ENCODE results near the gene KHNYN.
"Not testable (repeated sequence)": the region's sequence is repeated elsewhere in the genome, so short reads cannot be mapped to it uniquely, and the experiment has no call there.

KHNYN gene

DNA sequence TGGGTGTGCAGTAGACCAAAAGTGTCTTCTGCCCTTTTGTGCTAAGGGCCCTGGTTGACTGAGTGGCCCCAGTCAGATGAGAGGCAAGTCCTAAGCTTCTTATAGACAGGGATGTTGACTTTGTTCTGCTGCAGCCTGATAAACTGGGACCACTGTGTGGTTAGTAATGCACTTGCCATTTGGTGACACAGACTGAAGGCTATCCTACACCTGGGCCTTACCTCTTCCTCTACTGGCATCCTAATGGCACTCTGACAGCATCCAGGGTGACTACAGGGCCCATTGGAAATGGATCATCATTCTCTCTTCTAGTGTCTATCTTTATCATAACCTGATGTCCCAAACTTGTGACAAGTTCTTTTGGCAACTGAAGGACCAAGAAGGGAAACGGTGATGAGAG is 9.5 kb downstream of the KHNYN start:
- DNase-seq: no peak

DNA sequence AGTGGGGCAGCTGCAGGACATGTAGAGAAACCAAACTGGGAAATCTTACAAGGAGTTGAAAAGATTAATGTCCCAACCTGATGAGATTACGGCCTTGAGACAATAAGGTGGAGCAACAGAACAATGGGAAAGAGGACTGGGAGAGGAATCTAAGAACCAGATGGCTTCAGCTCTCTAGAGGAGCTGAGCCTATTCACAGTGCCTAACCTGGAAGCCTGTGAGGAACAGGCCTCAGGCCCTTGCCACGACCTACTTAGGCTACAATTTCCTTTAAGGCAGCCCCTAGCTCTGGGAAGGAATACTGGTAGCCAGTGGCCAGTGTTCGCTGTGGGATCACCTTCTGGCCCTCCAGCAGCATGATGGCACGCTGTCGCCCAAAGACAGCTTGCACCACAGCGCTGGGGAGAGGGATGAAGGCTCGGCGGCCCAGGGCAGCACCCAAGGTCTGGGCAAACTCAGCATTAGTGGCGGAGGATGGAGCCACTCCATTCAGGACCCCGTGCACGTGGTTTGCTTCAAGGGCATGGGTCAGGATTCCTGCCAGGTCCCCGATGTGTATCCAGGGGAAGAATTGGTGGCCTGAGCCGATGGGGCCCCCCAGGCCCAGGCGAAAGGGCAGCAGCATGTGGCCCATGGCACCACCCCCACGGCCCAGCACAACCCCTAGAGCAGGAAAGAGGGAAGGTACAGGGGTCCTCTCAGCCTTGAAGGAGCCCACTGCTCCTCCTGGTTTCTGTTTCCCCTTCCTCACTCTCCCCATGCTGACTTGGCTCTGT is 10.3 kb downstream of the KHNYN start:
- no peak for DNase-seq

DNA sequence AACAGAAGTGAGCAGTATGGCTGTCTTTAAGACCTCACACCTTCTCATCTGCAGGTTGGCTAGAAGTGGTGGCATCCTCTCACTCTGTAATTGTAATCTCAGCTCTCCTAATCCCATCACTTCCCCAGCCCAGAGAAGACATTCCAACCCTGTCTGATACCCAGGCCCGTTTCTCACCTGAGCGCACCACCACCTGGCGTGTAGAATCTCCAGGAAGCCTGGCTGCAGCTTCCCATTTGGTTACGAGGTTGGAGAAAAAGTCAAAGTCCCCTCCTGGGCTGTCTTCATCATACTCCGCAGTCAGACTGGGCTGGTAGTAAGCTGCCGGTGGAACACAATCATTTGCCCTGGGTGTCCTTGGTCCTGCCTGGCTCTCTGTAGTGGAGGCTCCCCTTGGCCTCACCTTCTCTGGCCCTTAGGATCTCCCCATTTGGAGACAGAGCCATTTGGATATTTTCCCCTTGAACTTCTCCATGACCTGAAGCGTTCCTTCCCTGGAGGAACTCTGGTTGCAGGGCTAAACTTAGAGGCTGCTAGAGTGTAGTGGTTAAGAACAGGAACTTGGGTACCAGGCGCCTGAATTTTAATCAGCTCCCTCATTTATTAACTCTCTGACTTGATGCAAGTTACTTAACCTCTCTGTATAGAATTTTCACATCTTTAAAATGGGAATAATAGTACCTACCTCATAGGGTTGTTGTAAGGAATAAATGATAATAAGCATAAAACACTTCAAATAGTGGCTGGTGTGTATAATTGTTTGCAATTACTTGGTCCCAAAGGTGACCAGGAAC is 11.0 kb downstream of the KHNYN start:
- DNase-seq: no peak

DNA sequence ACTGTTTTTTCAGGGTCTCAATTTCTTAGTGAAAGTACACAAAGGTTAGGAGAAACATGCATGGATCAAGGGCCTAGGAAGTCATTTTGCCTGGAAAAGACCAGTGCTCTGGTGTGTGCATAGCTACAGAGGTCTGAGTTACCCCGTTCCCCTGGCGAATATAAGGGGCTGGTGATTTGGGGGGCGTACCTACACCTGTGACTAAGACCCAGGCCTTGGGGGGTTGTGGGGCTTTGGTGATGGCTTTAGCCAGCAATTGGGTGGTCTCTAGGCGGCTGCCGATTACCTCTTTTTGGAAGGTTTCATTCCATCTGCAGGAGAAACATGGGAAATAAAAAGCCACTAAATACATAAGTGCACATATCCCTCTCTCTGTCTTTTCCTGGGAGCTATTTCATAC is 11.7 kb downstream of the KHNYN start:
- no peak for DNase-seq

DNA sequence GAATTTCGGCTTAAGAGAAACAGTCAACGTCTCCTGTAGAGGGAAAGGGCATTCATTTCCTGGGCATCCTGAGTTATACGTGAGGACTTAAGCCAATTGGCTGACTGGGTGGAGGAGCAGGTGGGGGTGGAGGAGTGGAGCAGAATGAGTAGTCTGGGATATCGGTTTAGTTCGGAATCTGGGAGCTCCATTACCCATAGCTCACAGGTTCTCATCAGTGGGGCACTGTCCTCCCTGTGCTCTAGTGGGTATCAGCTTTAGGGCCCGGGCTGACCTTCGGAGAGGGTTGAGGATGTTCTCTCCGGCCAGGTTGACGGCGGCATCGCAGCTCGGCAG is 12.1 kb downstream of the KHNYN start:
- DNase-seq: peak; percentile 77

DNA sequence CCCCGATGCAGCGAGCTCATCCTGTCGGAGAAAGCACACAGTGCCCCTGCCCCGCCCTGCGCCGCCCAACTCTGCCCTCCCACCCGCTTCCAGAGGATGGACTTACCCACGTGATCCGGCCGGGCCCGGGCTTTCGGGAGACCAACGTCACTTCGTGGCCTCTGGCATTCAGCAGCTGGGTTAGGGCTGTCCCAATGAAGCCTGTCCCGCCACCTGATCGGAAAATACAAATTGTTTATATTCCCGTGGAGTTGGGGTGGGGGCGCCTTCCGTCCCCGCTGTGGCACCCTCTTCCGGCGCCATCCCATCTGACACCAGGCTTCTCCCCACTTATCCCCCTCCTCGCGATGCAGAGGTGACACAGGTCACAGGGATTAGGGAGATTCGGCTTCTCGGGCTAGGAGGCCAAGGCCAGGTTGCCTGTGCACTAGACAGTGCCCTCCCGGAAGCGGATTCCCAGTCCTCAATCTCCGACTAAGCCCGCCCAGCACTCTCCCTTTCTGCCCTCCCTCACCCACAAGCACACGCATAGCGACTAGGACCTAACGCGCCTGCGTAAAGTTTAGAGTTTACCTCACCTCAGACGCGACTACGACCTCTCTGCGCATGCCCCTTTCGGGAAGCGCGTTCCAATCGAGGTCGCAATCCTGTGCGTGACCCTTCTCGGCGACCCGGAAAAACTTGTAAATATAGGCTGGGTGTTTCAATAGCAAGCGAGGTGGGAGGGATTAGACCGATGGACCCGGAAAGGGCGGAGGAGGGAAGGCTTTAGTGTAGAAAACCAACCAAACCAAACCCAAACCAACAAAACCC is 12.7 kb downstream of the KHNYN start, which contains the start of gene SDR39U1:
TSS of gene SDR39U1 (minus strand) at position 537 of the 813 bp plus-strand sequence. CDS start at position 530, 7 bp downstream.
- peak; percentile 99 for DNase-seq

DNA sequence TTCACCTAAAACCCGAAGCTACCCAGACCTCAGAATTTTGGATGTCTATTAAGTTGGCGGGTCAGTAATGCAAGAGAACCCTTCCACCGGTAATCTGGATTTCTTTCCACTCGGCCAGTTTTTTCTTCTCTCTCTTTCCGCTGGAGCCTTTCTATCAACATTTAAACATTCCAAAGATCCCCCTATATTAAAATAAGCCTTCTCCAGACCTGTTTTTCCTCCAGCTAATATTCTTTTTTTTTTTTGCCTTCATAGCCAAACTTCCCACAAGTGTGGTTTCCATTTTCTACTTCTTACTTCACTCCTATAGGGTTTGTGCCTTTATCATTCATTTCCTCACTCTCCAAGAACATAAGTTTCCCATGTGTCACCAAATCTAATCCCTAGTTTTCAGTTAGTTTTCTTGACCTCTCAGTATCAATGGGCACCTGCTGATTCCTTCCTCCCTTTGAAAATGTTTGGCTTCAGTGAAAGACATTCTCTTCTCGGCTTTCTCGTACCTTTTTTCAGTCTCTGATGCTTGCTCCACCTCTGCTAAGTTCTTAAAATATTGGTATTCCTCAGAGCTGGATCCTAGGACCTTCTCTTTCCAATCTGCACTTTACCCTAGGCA is 13.4 kb downstream of the KHNYN start:
- peak; percentile 16 for DNase-seq

DNA sequence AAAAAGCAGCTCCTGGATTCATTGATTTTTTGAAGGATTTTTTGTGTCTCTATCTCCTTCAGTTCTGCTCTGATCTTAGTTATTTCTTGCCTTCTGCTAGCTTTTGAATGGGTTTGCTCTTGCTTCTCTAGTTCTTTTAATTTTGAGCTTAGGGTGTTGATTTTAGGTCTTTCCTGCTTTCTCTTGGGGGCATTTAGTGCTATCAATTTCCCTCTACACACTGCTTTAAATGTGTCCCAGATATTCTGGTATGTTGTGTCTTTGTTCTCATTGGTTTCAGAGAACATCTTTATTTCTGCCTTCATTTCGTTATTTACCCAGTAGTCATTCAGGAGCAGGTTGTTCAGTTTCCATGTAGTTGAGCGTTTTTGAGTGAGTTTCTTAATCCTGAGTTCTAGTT is 21.1 kb downstream of the KHNYN start:
- not testable (repeated sequence) for DNase-seq

DNA sequence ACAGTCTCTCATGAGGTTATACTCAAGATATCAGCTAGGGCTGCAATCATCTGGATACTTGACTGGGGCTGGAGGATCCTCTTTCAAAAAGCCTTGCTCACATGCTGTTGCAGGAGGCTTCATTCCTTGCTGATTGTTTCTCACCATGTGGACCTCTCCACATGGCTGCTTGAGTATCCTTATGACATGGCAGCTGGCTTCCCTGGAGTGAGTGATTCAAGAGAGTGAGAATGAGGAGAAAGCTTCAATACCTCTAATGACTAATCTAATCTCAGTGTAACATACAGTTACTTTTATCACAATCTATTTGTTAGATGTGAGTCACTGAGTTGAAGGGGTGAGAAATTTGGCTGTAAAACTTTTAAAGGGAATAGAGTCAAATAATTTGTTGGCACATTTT is 27.2 kb downstream of the KHNYN start:
- DNase-seq: no peak

DNA sequence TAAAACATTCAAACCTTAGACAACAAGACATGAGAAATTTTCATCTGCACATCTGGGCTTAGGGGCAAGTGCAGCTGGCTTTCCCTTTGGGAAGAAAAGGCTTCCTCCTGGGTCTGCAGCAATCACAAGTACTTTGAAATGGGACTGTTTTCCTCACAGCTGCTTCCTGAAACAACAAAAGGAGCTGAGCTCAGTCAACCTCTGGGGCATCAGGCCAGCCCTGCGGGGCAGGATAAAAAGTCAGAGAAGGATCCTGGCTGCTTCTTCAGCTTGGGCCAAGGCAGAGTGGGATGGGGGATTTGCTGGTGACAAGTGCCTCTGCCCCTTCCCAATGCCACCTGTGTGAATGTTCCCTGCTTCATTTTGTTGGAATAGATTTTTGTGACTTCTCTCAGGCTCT is 29.0 kb downstream of the KHNYN start:
- no peak for DNase-seq

DNA sequence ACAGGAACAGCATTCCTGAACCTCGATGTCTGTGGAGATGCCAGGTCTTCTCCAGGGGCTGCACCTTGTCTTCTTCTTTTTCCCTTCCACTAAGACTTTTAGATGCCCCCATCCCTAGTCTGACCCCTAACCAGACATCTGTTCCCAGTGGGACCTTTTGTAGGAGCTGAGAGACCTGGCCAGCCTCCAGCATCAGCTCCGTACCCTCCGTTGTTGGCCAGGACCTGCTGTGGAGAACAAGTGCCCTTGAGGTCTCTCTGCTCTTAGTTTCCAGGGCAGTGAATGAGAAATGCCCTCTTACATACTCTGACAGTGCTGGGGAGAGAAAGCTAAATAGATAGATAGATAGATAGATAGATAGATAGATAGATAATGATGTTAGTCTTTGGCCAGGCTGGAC is 29.6 kb downstream of the KHNYN start:
- no peak for DNase-seq

DNA sequence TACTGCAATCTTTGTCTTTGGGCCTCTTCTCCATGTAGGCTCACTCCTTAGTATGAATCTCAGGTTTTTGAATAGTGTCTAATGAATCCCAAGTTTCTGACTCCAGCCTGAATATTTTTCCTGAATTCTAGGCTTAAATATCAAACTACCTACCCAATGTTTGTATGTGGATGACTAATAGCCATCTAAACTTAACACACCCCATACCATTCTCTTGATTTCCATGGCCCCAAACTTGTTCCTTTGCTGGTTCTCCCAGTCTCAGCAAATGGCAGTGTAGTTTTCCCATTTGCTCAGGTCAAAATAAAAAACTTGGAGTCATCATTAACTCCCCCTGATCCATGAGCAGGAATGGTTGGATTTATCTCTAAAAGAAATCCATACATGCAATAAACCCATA is 31.6 kb downstream of the KHNYN start:
- no peak for DNase-seq

DNA sequence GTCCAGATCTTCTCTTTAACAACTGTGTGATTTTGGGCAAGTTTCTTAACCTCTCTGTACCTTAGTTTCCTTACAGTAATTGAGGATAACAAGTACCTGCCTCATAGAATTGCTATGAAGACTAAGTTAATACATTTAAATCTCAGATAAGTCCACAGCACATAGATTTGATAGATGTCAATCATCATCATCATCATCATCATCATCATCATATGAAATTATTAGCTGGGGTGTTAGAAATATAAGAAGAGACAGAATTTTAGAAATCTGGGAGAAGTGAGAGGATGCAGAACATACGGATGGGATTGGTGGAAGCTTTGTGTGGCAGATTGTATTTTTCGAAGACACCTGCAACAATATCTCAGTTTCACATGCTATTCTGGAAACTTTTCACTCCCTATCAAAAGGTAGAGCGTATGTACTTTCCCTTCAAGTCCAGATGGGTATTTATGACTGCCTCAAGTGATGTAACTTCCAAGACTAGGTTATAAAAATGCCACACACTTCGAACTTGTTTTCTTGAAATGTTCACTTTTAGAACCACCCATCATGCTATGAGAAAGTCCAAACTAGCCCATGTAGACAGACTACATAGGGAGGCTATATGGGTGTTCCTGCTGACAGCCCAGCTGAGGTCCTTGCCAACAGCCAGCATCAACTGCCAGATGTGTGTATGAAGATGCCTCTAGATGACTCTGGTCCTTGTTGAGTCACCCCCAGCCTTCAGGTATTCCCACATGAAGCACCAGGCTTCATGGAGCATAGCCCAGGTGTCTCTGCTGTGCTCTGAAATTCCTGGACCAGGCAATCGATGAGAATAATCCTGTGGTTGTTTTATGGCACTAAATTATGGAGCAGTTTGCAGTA is 33.5 kb downstream of the KHNYN start:
- DNase-seq: no peak

DNA sequence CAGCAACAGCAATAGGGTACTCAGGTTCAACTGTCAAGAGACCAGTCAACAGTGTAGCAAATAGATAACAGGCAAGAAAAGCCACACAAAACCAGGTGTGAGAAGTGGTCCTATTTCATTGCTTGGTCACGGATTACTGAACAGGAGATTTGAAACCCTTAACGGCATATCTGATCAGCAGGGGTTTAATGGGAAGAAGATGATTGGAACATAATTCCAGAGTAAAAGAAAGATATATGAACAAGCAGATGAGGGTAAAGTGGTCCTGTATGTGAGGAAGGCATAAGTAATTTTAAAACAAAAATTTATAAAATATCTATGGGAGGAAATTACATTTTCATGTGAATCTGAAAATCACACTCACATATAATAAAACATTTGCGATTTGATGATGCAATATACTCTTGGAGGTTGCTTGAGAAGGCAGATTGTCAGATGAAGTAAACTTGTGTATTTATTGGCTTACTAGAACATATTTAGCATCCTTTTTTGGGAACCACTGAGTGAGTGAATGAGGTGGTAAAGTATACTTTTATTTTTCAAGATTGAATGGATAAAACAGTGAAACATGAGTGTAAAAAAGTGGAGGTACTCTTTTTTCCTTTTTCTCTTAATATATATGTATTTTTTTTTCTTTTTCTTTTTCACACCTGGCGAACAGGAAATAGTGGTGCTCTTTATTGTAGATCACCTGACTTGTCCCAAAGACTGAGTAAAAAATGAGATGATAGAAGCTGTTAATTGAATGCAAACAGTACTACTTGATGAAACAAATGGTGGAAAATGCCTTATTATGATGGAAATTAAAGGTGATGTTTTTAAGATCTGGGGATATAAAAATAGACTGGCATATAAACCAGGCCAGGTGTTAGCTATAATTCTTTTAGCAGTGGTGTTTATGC is 34.4 kb downstream of the KHNYN start:
- no peak for DNase-seq

DNA sequence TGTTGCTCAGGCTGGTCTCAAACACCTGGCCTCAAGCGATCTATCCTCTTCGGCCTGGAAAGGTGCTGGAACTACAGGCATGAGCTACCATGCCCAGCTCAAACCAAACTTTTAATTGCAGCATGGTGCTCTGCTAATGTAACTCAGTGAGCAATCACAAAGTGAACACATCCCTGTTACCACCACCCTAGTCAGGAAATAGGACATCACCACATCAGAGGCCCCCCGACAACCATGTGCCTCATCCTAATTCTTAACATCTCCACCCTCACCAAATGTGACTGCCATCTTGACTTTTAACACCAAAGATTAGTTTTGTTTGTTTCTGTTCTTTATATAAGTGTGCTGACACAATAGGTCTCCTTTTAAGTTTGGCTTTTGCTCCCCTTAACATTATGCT is 35.6 kb downstream of the KHNYN start:
- DNase-seq: no peak

DNA sequence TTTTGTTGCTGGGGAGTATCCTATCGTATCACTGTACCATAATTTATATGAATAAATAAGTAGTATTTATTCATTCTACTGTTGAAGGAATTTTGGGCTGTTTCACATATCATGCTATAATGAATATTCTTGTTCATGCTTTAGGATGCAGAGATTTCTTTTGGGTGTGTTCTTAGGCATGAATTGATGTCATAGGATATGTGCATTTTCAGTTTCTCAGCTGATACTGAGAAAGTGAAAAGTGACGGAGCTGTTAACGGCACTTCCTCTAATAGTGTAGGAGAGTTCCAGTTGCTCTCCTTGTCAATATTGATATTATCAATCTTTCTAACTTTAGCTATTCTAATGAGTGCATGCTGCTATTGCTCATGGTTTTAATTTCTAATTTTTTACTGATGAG is 36.1 kb downstream of the KHNYN start:
- DNase-seq: no peak

DNA sequence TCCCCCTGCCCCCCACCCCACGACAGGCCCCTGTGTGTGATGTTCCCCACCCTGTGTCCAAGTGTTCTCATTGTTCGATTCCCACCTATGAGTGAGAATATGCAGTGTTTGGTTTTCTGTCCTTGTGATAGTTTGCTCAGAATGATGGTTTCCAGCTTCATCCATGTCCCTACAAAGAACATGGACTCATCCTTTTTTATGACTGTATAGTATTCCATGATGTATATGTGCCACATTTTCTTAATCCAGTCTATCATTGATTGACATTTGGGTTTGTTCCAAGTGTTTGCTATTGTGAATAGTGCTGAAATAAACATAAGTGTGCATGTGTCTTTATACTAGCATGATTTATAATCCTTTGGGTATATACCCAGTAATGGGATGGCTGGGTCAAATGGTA is 40.7 kb downstream of the KHNYN start:
- DNase-seq: not testable (repeated sequence)

DNA sequence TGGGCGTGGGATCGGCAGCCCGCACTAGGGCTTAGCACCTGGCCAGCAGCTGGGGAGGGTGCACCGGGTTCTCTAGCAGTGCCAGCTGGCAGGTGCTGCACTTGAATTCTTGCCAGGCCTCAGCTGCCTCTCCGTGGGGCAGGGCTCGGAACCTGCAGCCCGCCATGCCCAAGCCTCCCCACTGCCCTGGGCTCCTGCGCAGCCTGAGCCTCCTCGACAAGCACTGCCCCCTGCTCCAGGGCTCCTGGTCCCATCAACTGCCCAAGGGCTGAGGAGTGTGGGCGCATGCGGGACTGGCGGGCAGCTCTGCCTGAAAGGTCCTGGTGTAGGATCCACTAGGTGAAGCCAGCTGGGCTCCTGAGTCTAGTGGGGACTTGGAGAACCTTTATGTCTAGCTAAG is 43.5 kb downstream of the KHNYN start:
- no peak for DNase-seq

DNA sequence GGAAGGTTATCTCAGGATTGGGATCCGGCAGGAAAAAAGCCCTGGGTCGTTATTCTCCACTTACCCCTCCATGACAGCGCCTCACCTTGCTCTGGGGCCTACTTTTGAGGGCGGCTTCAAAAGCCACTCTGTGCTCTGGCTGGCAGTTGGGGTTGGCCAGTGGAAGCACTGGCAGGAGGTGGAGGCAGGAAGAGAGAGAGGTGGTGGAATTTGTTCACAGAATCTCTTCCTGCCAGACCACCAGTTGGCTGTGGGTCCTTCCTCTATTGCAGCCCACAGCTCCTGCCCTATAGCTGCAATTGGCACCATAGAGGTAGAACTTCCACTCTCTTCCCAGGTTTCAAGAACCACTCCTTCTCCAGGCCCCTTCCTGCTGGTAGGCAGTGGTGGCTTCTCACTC is 45.5 kb downstream of the KHNYN start:
- DNase-seq: no peak

DNA sequence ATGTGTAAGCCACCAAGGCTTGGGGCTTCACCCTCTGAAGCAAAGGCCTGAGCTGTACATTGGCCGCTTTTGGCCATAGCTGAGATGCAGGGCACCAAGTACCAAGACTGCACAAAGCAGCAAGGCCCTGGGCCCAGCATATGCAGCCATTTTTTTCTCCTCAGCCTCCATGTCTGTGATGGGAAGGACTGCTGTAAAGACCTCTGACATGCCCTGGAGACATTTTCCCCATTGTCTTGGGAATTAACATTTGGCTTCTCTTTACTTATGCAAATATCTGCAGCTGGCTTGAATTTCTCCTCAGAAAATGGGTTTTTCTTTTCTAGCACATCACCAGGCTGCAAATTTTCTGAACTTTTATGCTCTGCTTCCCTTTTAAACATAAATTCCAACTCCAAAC is 50.2 kb downstream of the KHNYN start:
- DNase-seq: not testable (repeated sequence)

Data from DMS53 (cell line).